K562 (cell line): Measurements from ENCODE around the gene GPD1L. TPM values are rescaled to one million over a fixed set of nuclear protein-coding genes. Genes with fewer than 3 reads are reported as not detected.
A peak's percentile ranks its signal among the peaks of the same experiment; 100 is the strongest.

Experiments used
- ATF1 ChIP-seq, 2 experiments: fragments of 450-650 bp in 1 of 2; IDR thresholded peaks; 2 replicates each; pipeline ENCODE4 v1.6.1; 2016; ENCODE audit warnings: missing compliant biosample characterization in 1 of 2, missing genetic modification characterization in 1 of 2
- CREB1 ChIP-seq, 2 experiments: sonication (generic) in 1 of 2; formaldehyde crosslinking in 1 of 2; IDR thresholded peaks; 2 replicates each; pipeline versions ENCODE4 v1.6.1 to v1.8.0; 2012 to 2022; ENCODE audit warnings: inconsistent platforms in 1 of 2, mild to moderate bottlenecking in 1 of 2, missing genetic modification reagents in 1 of 2, moderate library complexity in 1 of 2
- ETS1 ChIP-seq: conservative IDR thresholded peaks from 2 replicates; pipeline ENCODE4 v1.6.1; 2011; ENCODE audit warnings: low read depth, mild to moderate bottlenecking, low read length; ENCODE audit not compliant: control insufficient read depth
- HDAC6 ChIP-seq: IDR thresholded peaks from 2 replicates; pipeline ENCODE4 v1.6.1; 2012; ENCODE audit warnings: low read depth, mild to moderate bottlenecking, control low read depth, inconsistent platforms, low read length, moderate library complexity
- HNRNPLL ChIP-seq: fragments of 200-400 bp; formaldehyde crosslinking; IDR thresholded peaks from 2 replicates; pipeline ENCODE4 v1.6.1; 2017; ENCODE audit warnings: low read length, low read depth, mild to moderate bottlenecking; ENCODE audit not compliant: poor library complexity, severe bottlenecking
- KDM4B ChIP-seq, 2 experiments: fragments of 450-650 bp in 1 of 2; sonication (generic) in 1 of 2; IDR thresholded peaks; 2 replicates each; pipeline ENCODE4 v1.6.1; 2016 to 2017; ENCODE audit warnings: borderline replicate concordance in 2 of 2, antibody characterized with exemption in 1 of 2, low read depth in 1 of 2, mild to moderate bottlenecking in 1 of 2
- L3MBTL2 ChIP-seq: fragments of 450-650 bp; IDR thresholded peaks from 2 replicates; pipeline ENCODE4 v1.6.1; 2016; ENCODE audit warnings: mild to moderate bottlenecking, moderate library complexity
- NR0B1 ChIP-seq: fragments of 450-650 bp; IDR thresholded peaks from one replicate; pipeline ENCODE4 v1.6.1; 2018; ENCODE audit warnings: mild to moderate bottlenecking, moderate library complexity; ENCODE audit not compliant: partially characterized antibody
- PYGO2 ChIP-seq: fragments of 450-650 bp; IDR thresholded peaks from 2 replicates; pipeline ENCODE4 v1.6.1; 2016; ENCODE audit warnings: mild to moderate bottlenecking, missing genetic modification characterization, moderate library complexity, missing compliant biosample characterization
- RBM17 ChIP-seq: fragments of 200-400 bp; formaldehyde crosslinking; IDR thresholded peaks from 2 replicates; pipeline ENCODE4 v1.6.1; 2017; ENCODE audit warnings: low read depth, mild to moderate bottlenecking, low read length, borderline replicate concordance
- TCFL5 ChIP-seq: fragments of 250-450 bp; sonication (Bioruptor Pico); conservative IDR thresholded peaks from 2 replicates; pipeline ENCODE4 v1.6.1; 2021; ENCODE audit warnings: mild to moderate bottlenecking, moderate library complexity, matching md5 sums
- ZFX ChIP-seq: sonication (generic); formaldehyde crosslinking; IDR thresholded peaks from 2 replicates; pipeline ENCODE4 v1.8.0; 2022; ENCODE audit warnings: mild to moderate bottlenecking, missing genetic modification reagents, moderate library complexity
- ZNF134 ChIP-seq: fragments of 250-450 bp; sonication (Bioruptor Pico); conservative IDR thresholded peaks from 2 replicates; pipeline ENCODE4 v1.4.0; 2020
- ZNF197 ChIP-seq: fragments of 200-800 bp; sonication (Bioruptor generic); IDR thresholded peaks from 2 replicates; pipeline ENCODE4 v1.6.1; 2016; ENCODE audit warnings: low read depth, missing genetic modification characterization, missing compliant biosample characterization
- polyA plus RNA-seq, 8 experiments: library from polyadenylated mRNA; depleted of rRNA in 4 of 8; stranded (reverse) in 5 of 8; unstranded in 3 of 8; fragments of >200 nt; fragmentation: Nextera tagmentation in 2 of 8; fragmentation: Illumina TruSeq in 1 of 8; extraction: Ambion mirVana in 2 of 8; extraction: Trizol in 1 of 8; gene quantifications; 2 replicates each; pipeline versions ENCODE4 v1.2.1 to v1.2.3, GENCODE V29; 2011 to 2014; ENCODE audit warnings: inconsistent platforms in 1 of 8, missing spikeins in 1 of 8
- total RNA-seq, 7 experiments: library from RNA; depleted of rRNA in 6 of 7; stranded (reverse); fragments of >200 nt in 6 of 7; fragmentation: Illumina TruSeq in 2 of 7; extraction: Trizol in 2 of 7; gene quantifications; 2 replicates each; pipeline versions ENCODE4 v1.2.1 to v1.2.3, GENCODE V29; 2011 to 2021; ENCODE audit warnings: low replicate concordance in 1 of 7
- TF ChIP-seq, protein P1 (sequence below): sonication (generic); formaldehyde crosslinking; IDR thresholded peaks from 2 replicates; pipeline ENCODE4 v1.8.0; 2022; ENCODE audit warnings: missing genetic modification reagents, mild to moderate bottlenecking, moderate library complexity, borderline replicate concordance
- TF ChIP-seq, protein P2 (sequence below): IDR thresholded peaks from 2 replicates; pipeline ENCODE4 v1.6.1; 2014; ENCODE audit warnings: antibody characterized with exemption

The GPD1L gene
- total and polyA plus RNA-seq, 9 of the 15 experiments (the other 6 are each of a cell fraction or from before 2014, with no cell fraction given) = 1.6 to 17.3 (median 12.3) TPM

DNA sequence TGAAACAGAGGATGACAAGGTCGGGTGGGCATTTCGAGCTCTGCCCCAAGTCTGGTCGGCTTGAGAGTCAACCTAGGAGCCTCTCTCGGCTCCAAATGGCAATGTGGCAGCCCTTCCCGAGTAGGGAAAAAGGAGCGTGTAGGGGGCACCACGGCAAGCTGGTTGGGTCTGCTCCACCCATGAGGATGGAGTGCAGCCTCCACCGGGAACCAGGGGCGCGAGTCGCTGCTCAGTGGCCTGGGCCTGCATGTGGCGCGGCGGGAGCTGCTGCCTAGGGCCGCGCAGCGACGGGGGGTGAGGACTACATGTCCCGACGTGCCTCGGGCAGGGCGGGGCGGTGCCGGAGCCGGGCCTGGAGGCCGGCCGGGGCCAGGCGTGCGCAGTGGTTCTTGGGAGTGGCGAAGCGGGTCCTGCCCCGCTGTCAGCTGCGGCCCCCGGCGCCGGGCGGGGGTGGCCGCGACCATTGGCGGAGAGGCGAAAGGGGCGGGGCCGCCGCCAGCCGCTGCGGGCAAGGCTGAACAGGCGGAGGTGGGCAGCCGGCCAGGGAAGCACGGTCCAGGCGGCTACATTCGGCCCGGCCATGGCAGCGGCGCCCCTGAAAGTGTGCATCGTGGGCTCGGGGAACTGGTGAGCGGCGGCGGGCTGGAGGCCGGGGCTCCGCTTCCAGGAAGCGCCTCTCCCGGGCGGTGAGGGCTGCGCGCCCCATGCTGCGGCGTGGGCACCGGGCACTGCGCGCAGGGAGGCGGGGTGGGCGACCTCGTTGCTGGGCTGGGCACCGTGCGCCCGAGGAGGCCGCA is at the start of gene GPD1L (continued):
- TF ChIP-seq HDAC6 = no peak
- TF ChIP-seq TCFL5 (CRISPR knock-in tag) = no peak
- no peak for TF ChIP-seq RBM17
- no peak; the same call in 1 of the 2 replicates for TF ChIP-seq ZNF197 (CRISPR knock-in tag)
- TF ChIP-seq HNRNPLL = peak; percentile 19
- no peak for TF ChIP-seq PYGO2 (tag)
- no peak for TF ChIP-seq ZNF134 (CRISPR knock-in tag)
- no peak for TF ChIP-seq NR0B1
- peak; percentile 51 for TF ChIP-seq CREB1 (IDR thresholded peaks at IDR 0.05)
- no peak for TF ChIP-seq CREB1 (CRISPR knock-in tag; IDR thresholded peaks at IDR 0.05)
- TF ChIP-seq, protein P1, sequence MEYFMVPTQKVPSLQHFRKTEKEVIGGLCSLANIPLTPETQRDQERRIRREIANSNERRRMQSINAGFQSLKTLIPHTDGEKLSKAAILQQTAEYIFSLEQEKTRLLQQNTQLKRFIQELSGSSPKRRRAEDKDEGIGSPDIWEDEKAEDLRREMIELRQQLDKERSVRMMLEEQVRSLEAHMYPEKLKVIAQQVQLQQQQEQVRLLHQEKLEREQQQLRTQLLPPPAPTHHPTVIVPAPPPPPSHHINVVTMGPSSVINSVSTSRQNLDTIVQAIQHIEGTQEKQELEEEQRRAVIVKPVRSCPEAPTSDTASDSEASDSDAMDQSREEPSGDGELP = peak; percentile 91
- TF ChIP-seq KDM4B (IDR thresholded peaks at IDR 0.05; ENCODE audit: borderline replicate concordance in 2 of 2, low read depth in 1 of 2) = peak in 1 of 2 experiments; percentile 57; a peak in 1 of 4 replicates
- no peak for TF ChIP-seq ATF1 (CRISPR knock-in tag; IDR thresholded peaks at IDR 0.05)
- TF ChIP-seq ATF1 (tag; IDR thresholded peaks at IDR 0.05) = peak; percentile 47
- TF ChIP-seq, protein P2, sequence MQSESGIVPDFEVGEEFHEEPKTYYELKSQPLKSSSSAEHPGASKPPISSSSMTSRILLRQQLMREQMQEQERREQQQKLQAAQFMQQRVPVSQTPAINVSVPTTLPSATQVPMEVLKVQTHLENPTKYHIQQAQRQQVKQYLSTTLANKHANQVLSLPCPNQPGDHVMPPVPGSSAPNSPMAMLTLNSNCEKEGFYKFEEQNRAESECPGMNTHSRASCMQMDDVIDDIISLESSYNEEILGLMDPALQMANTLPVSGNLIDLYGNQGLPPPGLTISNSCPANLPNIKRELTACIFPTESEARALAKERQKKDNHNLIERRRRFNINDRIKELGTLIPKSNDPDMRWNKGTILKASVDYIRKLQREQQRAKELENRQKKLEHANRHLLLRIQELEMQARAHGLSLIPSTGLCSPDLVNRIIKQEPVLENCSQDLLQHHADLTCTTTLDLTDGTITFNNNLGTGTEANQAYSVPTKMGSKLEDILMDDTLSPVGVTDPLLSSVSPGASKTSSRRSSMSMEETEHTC = peak; percentile 37; the same call in 1 of the 2 replicates
- TF ChIP-seq ZFX (CRISPR knock-in tag) = peak; percentile 94
- peak; percentile 98 for TF ChIP-seq ETS1
- peak; percentile 79; the same call in 1 of the 2 replicates for TF ChIP-seq L3MBTL2
